Stimulated activated memory B cell treated with anti-CD40 and anti-IgM and Interleukin-4, amounts not matched to agents 10 μg/mL and 1 μg/mL and 100 μg/mL, for 72 hours (primary cell): ENCODE data around the gene SUN2.
A peak's percentile ranks its signal among the peaks of the same experiment; 100 is the strongest.

Source experiments
- ATAC-seq: fragments of 150-1000 bp; cut with Tn5 transposase; 2 replicates; pipeline ENCODE4 v1.10.0; 2021
- H3K27ac Mint-ChIP-seq: one replicate; pipeline ENCODE4 v1.8.0; 2022; ENCODE audit warnings: mild to moderate bottlenecking, mixed read lengths
- H3K27me3 Mint-ChIP-seq: one replicate; pipeline ENCODE4 v1.8.0; 2022; ENCODE audit warnings: mixed read lengths
- H3K36me3 Mint-ChIP-seq: one replicate; pipeline ENCODE4 v1.8.0; 2022; ENCODE audit warnings: mixed read lengths
- H3K4me1 Mint-ChIP-seq: one replicate; pipeline ENCODE4 v1.8.0; 2022; ENCODE audit warnings: mixed read lengths
- H3K4me3 Mint-ChIP-seq: one replicate; pipeline ENCODE4 v1.8.0; 2022; ENCODE audit warnings: mild to moderate bottlenecking, moderate library complexity, mixed read lengths
- H3K9me3 Mint-ChIP-seq: one replicate; pipeline ENCODE4 v1.8.0; 2022; ENCODE audit warnings: mixed read lengths

SUN2 gene

DNA sequence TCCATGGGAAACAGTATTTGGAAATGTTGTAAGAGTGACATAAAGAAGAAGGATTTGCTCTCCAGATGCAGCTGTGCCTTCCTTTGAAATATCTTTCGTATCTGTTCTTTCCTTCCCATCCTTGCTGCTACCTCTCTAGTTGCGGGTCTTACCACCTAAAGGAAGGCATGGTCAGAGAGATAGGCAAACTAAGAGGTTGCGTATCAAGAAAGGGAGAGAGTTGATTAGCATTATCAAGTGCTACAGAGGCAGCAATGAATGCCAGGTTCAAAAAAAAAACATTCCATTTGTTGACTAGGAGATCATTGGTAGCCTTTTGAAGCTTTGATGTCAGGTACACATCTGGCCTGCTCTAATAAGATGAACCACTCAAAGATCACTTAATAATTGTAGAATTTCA, 45.4 kb downstream of the SUN2 start:
- Mint-ChIP-seq H3K27ac (no peak overlapping the region), H3K4me3 (no peak overlapping the region)

DNA sequence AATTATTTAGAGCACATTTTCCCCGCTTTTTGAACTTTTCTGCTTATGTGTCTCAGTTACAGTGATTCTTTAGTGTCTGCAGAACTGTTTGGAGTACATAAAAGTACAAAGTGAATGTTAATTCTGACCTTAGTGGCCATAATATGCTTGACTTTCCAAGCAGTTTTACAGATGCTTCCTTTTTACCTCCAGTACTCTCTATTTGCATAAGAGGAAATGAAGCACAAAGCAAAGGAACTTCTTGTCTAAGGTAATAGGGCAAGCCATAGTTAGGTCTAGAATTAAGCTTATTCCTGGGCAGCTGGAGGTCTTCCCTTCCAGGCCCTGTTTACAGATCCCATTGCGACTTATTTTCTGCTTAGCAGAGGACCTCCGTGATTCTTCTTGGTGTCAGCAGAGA, 46.5 kb downstream of the SUN2 start:
- Mint-ChIP-seq H3K27ac (peak overlapping the region; percentile 80), H3K4me3 (peak overlapping the region; percentile 67), H3K27me3 (no peaks in the 10 kb centered on the region), H3K4me1 (peaks cover 75% of the 10 kb centered on the region), H3K36me3 (peaks cover 23% of the 10 kb centered on the region), H3K9me3 (no peaks in the 10 kb centered on the region)
- no peak for ATAC-seq

More for the DNA sequence above, 45.4 kb downstream of the SUN2 start:
- Mint-ChIP-seq H3K4me1 (peaks cover 80% of the 10 kb centered on the region), H3K9me3 (no peaks in the 10 kb centered on the region), H3K27me3 (no peaks in the 10 kb centered on the region), H3K36me3 (peaks cover 33% of the 10 kb centered on the region)
- ATAC-seq: no peak

GRCh38 chr22:38707984-38708383, 47.8 kb downstream of the SUN2 start:
- H3K4me1 Mint-ChIP-seq: peaks cover 62% of the 10 kb centered on the region
- H3K9me3 Mint-ChIP-seq: no peaks in the 10 kb centered on the region
- H3K27me3 Mint-ChIP-seq: no peaks in the 10 kb centered on the region
- H3K4me3 Mint-ChIP-seq: peak overlapping the region; percentile 91
- peak overlapping the region; percentile 80 for H3K27ac Mint-ChIP-seq
- ATAC-seq: no peak
- H3K36me3 Mint-ChIP-seq: peaks cover 18% of the 10 kb centered on the region

GRCh38 chr22:38707346-38707745, 48.5 kb downstream of the SUN2 start:
- Mint-ChIP-seq H3K36me3 (peaks cover 15% of the 10 kb centered on the region), H3K27ac (peak overlapping the region; percentile 80), H3K4me3 (peak overlapping the region; percentile 91), H3K4me1 (peaks cover 56% of the 10 kb centered on the region), H3K27me3 (no peaks in the 10 kb centered on the region), H3K9me3 (no peaks in the 10 kb centered on the region)
- no peak for ATAC-seq

DNA sequence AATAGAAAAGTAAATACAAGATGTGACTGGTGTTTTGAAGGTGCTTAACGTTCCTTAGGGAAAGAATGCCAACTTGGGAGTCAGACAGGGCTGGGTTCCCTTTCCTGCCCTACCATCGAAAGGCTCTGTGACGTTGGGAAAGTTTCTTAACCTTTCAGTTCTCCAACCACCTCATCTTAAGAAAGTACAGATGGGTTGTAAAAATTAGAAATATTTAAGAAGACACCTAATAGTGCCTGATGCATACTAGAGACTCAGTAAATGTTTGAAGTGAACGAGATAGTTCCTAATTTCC, 49.0 kb downstream of the SUN2 start:
- Mint-ChIP-seq H3K27me3 (no peaks in the 10 kb centered on the region), H3K4me3 (peak overlapping the region; percentile 91), H3K9me3 (no peaks in the 10 kb centered on the region), H3K27ac (peak overlapping the region; percentile 80), H3K36me3 (peaks cover 10% of the 10 kb centered on the region), H3K4me1 (peaks cover 51% of the 10 kb centered on the region)
- ATAC-seq: no peak

DNA sequence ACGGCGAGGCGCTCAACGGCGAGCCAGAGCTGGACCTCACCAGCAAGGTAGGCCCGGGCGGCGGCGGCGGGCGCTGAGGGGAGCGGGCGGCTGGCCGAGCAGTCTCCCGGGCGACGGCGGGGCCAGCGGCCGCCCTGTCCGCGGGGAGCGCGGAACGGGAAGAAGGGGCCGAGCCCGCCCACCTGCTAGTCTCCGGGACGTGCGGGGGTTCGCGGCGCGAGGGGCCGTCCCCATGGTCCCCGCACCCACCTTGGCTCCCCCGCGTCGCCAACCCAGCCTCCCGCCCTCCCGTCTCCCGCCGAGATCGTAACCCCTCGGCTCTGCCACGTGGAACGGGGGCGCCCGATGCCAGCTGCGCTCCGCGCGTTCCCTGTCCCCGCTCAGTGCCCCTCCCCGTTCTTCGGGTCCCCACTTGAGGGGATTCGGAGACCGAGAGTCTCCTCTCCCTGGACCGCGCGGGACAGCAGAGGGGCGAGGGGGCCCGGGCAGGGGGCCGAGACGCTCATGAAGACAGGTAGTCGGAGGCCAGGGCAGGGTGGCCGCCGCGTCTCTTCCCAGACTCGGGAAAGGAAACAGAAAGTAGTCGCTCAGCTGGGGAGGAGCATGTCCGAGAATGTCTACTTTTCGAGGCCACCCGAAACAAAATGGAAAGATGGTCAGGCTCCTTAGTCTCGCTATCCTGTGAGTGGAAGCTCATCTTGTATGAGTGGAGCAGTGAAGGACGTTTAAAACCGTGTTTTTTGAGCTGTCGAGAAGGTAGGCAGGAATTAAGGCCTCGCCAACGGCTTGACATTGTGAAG, 49.5 kb downstream of the SUN2 start:
- peak overlapping the region; percentile 80 for H3K27ac Mint-ChIP-seq
- peak; percentile 1 for ATAC-seq
- peak overlapping the region; percentile 91 for H3K4me3 Mint-ChIP-seq

GRCh38 chr22:38705235-38706100, 50.3 kb downstream of the SUN2 start, which contains the start of gene GTPBP1:
Gene GTPBP1, plus strand, starts transcription at chr22:38705944. Its CDS starts 12 bp downstream, at chr22:38705956.
- Mint-ChIP-seq H3K4me3 (peak within 1 kb of the TSS; percentile 91), H3K9me3 (no peaks in the 10 kb centered on the region), H3K27ac (peak within 1 kb of the TSS; percentile 80), H3K27me3 (no peaks in the 10 kb centered on the region), H3K36me3 (no peaks in the 10 kb centered on the region), H3K4me1 (peaks cover 48% of the 10 kb centered on the region)
- peak; percentile 89 for ATAC-seq

More for the DNA sequence above, 49.5 kb downstream of the SUN2 start:
- Mint-ChIP-seq H3K27me3 (no peaks in the 10 kb centered on the region), H3K4me1 (peaks cover 53% of the 10 kb centered on the region), H3K9me3 (no peaks in the 10 kb centered on the region), H3K36me3 (peaks cover 8% of the 10 kb centered on the region)

- peaks cover 52% of the 10 kb centered on the region for H3K4me1 Mint-ChIP-seq
- peak overlapping the region; percentile 80 for H3K27ac Mint-ChIP-seq
- H3K9me3 Mint-ChIP-seq: no peaks in the 10 kb centered on the region
- ATAC-seq: no peak
- peak overlapping the region; percentile 91 for H3K4me3 Mint-ChIP-seq
- H3K36me3 Mint-ChIP-seq: no peaks in the 10 kb centered on the region
- H3K27me3 Mint-ChIP-seq: no peaks in the 10 kb centered on the region
These were observed 51.1 kb downstream of the SUN2 start for GRCh38 chr22:38704654-38705234.

- Mint-ChIP-seq H3K27ac (peak within 1 kb of the TSS; percentile 98), H3K36me3 (peaks cover 14% of the 10 kb centered on the region), H3K9me3 (no peaks in the 10 kb centered on the region), H3K4me3 (peak within 1 kb of the TSS; percentile 92), H3K27me3 (no peaks in the 10 kb centered on the region), H3K4me1 (peaks cover 53% of the 10 kb centered on the region)
- ATAC-seq: peak; percentile 77
These were observed 54.8 kb downstream of the SUN2 start, which contains the start of gene JOSD1 for GRCh38 chr22:38700789-38701628. Gene JOSD1, minus strand, starts transcription at chr22:38700943. Its CDS starts 956 bp downstream, at chr22:38699987.

- Mint-ChIP-seq H3K36me3 (peaks cover 14% of the 10 kb centered on the region), H3K4me3 (peak overlapping the region; percentile 92), H3K4me1 (peaks cover 55% of the 10 kb centered on the region), H3K9me3 (no peaks in the 10 kb centered on the region), H3K27me3 (no peaks in the 10 kb centered on the region), H3K27ac (peak overlapping the region; percentile 98)
- no peak for ATAC-seq
These were observed 55.5 kb downstream of the SUN2 start for GRCh38 chr22:38700270-38700788.

GRCh38 chr22:38699784-38700183, 56.0 kb downstream of the SUN2 start:
- Mint-ChIP-seq H3K27me3 (no peaks in the 10 kb centered on the region), H3K27ac (peak overlapping the region; percentile 98), H3K4me3 (peak overlapping the region; percentile 92), H3K36me3 (peaks cover 19% of the 10 kb centered on the region), H3K9me3 (no peaks in the 10 kb centered on the region), H3K4me1 (peaks cover 55% of the 10 kb centered on the region)
- no peak for ATAC-seq

GRCh38 chr22:38699143-38699542, 56.7 kb downstream of the SUN2 start:
- peak overlapping the region; percentile 98 for H3K27ac Mint-ChIP-seq

DNA sequence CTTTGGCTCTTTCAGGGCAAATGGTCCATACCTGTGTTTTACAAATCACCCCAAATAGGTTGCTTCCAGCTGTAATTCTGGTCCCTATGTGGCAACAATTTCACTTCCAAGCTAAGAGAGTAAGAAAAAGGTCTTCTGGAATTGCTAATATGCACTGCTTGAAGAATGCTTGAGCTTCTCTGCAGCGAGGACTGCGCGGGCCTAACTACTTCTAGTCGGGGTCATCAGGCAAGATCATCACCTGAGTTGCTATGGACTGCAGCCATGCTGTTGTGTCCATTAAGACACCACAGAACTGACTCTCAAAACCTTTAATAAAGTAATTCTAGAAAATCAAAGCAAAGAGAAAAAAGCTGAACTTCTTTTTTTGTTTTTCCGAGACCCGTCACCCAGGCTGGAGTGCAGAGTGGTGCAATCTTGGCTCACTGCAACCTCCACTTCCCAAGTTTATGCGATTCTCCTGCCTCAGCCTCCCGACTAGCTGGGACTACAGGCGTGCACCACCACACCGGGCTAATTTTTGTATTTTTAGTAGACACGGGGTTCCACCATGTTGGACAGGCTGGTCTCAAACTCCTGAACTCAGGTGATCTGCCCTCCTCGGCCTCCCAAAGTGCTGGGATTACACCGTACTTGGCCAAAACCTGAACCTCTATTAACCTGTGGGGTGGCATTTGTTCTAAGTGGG, 57.2 kb downstream of the SUN2 start:
- Mint-ChIP-seq H3K4me3 (peak overlapping the region; percentile 92), H3K36me3 (peaks cover 26% of the 10 kb centered on the region)

More at GRCh38 chr22:38699143-38699542, 56.7 kb downstream of the SUN2 start:
- H3K4me3 Mint-ChIP-seq: peak overlapping the region; percentile 92
- H3K36me3 Mint-ChIP-seq: peaks cover 24% of the 10 kb centered on the region
- no peaks in the 10 kb centered on the region for H3K27me3 Mint-ChIP-seq
- peaks cover 61% of the 10 kb centered on the region for H3K4me1 Mint-ChIP-seq
- H3K9me3 Mint-ChIP-seq: no peaks in the 10 kb centered on the region
- no peak for ATAC-seq

More for the DNA sequence above, 57.2 kb downstream of the SUN2 start:
- no peak for ATAC-seq
- Mint-ChIP-seq H3K27me3 (no peaks in the 10 kb centered on the region), H3K4me1 (peaks cover 66% of the 10 kb centered on the region), H3K27ac (peak overlapping the region; percentile 98), H3K9me3 (no peaks in the 10 kb centered on the region)
